ENCODE results near the gene ABHD17A. TPM values are rescaled to one million over a fixed set of nuclear protein-coding genes. Genes with fewer than 3 reads are reported as not detected.

ABHD17A gene
- total and polyA plus RNA-seq, 2 of the 8 experiments (the other 6 are each of a cell fraction or from before 2014, with no cell fraction given) = 41.2 to 87.4 TPM

GRCh38 chr19:1917926-1918325 is 32.6 kb upstream of the ABHD17A start (continued):
- TF ChIP-seq CHD7 (IDR thresholded peaks at IDR 0.05; ENCODE audit: insufficient replicate concordance, low read length) (no peak), EGR1 (IDR thresholded peaks at IDR 0.05; ENCODE audit: borderline replicate concordance, low read depth, low read length) (no peak), TBP (IDR thresholded peaks at IDR 0.05; ENCODE audit: low read depth, low read length) (no peak), KDM1A (IDR thresholded peaks at IDR 0.05; ENCODE audit: borderline replicate concordance, low read length) (no peak)
